ENCODE measurements around the gene COG1. TPM values are rescaled to one million over a fixed set of nuclear protein-coding genes. Genes with fewer than 3 reads are reported as not detected.

COG1 gene
- total RNA-seq, 1 donor: 23.2 TPM

- Histone ChIP-seq H3K4me3 (ENCODE audit: insufficient read depth, low read length) (no peak overlapping the region), H3K9me3 (ENCODE audit: low read depth, low read length) (no peaks in the 10 kb centered on the region), H3K36me3 (ENCODE audit: insufficient read depth, low read length) (peaks cover 25% of the 10 kb centered on the region), H2AFZ (ENCODE audit: low read length) (no peak overlapping the region), H3K27ac (ENCODE audit: low read depth, low read length) (no peak overlapping the region), H3K4me2 (ENCODE audit: insufficient read depth, low read length) (no peak overlapping the region), H4K20me1 (ENCODE audit: insufficient read depth, low read length) (peaks cover 10% of the 10 kb centered on the region), H3K79me2 (ENCODE audit: insufficient read depth, low read length) (peaks cover 36% of the 10 kb centered on the region), H3K27me3 (ENCODE audit: insufficient read depth, low read length) (no peaks in the 10 kb centered on the region), H3K4me1 (ENCODE audit: insufficient read depth, low read length) (peaks cover 5% of the 10 kb centered on the region)
- no peak for DNase-seq (ENCODE audit: insufficient read length, low spot score, missing footprints)
- TF ChIP-seq, protein P1, sequence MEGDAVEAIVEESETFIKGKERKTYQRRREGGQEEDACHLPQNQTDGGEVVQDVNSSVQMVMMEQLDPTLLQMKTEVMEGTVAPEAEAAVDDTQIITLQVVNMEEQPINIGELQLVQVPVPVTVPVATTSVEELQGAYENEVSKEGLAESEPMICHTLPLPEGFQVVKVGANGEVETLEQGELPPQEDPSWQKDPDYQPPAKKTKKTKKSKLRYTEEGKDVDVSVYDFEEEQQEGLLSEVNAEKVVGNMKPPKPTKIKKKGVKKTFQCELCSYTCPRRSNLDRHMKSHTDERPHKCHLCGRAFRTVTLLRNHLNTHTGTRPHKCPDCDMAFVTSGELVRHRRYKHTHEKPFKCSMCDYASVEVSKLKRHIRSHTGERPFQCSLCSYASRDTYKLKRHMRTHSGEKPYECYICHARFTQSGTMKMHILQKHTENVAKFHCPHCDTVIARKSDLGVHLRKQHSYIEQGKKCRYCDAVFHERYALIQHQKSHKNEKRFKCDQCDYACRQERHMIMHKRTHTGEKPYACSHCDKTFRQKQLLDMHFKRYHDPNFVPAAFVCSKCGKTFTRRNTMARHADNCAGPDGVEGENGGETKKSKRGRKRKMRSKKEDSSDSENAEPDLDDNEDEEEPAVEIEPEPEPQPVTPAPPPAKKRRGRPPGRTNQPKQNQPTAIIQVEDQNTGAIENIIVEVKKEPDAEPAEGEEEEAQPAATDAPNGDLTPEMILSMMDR (IDR thresholded peaks at IDR 0.05; ENCODE audit: extremely low read depth, low read depth, low read length): no peak
Observed at GRCh38 chr17:73211745-73212144, 18.9 kb downstream of the COG1 start.

- Histone ChIP-seq H4K20me1 (ENCODE audit: insufficient read depth, low read length) (peaks cover 10% of the 10 kb centered on the region), H3K4me3 (ENCODE audit: insufficient read depth, low read length) (no peak overlapping the region), H3K36me3 (ENCODE audit: insufficient read depth, low read length) (peaks cover 4% of the 10 kb centered on the region), H3K4me1 (ENCODE audit: insufficient read depth, low read length) (peaks cover 5% of the 10 kb centered on the region), H3K4me2 (ENCODE audit: insufficient read depth, low read length) (no peak overlapping the region), H3K79me2 (ENCODE audit: insufficient read depth, low read length) (peaks cover 42% of the 10 kb centered on the region), H3K27ac (ENCODE audit: low read depth, low read length) (no peak overlapping the region), H2AFZ (ENCODE audit: low read length) (no peak overlapping the region), H3K27me3 (ENCODE audit: insufficient read depth, low read length) (no peaks in the 10 kb centered on the region), H3K9me3 (ENCODE audit: low read depth, low read length) (no peaks in the 10 kb centered on the region)
- no peak for DNase-seq (ENCODE audit: insufficient read length, low spot score, missing footprints)
- TF ChIP-seq, protein P1 (IDR thresholded peaks at IDR 0.05; ENCODE audit: extremely low read depth, low read depth, low read length): no peak
Observed at GRCh38 chr17:73214008-73214407, 21.2 kb downstream of the COG1 start.

- Histone ChIP-seq H4K20me1 (ENCODE audit: insufficient read depth, low read length) (peaks cover 8% of the 10 kb centered on the region), H3K36me3 (ENCODE audit: insufficient read depth, low read length) (no peaks in the 10 kb centered on the region), H3K79me2 (ENCODE audit: insufficient read depth, low read length) (peaks cover 43% of the 10 kb centered on the region), H3K4me2 (ENCODE audit: insufficient read depth, low read length) (no peak overlapping the region), H3K27me3 (ENCODE audit: insufficient read depth, low read length) (no peaks in the 10 kb centered on the region), H3K27ac (ENCODE audit: low read depth, low read length) (no peak overlapping the region), H3K4me3 (ENCODE audit: insufficient read depth, low read length) (no peak overlapping the region), H2AFZ (ENCODE audit: low read length) (no peak overlapping the region), H3K9me3 (ENCODE audit: low read depth, low read length) (no peaks in the 10 kb centered on the region), H3K4me1 (ENCODE audit: insufficient read depth, low read length) (peaks cover 4% of the 10 kb centered on the region)
- TF ChIP-seq, protein P1 (IDR thresholded peaks at IDR 0.05; ENCODE audit: extremely low read depth, low read depth, low read length): no peak
- DNase-seq (ENCODE audit: insufficient read length, low spot score, missing footprints): no peak
Observed at GRCh38 chr17:73214851-73215250, 22.0 kb downstream of the COG1 start.

- Histone ChIP-seq H3K9me3 (ENCODE audit: low read depth, low read length) (no peaks in the 10 kb centered on the region), H3K4me2 (ENCODE audit: insufficient read depth, low read length) (no peak overlapping the region), H3K79me2 (ENCODE audit: insufficient read depth, low read length) (peaks cover 47% of the 10 kb centered on the region), H2AFZ (ENCODE audit: low read length) (no peak overlapping the region), H3K27ac (ENCODE audit: low read depth, low read length) (no peak overlapping the region), H3K27me3 (ENCODE audit: insufficient read depth, low read length) (no peaks in the 10 kb centered on the region), H3K4me3 (ENCODE audit: insufficient read depth, low read length) (no peak overlapping the region), H3K36me3 (ENCODE audit: insufficient read depth, low read length) (no peaks in the 10 kb centered on the region), H3K4me1 (ENCODE audit: insufficient read depth, low read length) (no peaks in the 10 kb centered on the region), H4K20me1 (ENCODE audit: insufficient read depth, low read length) (peaks cover 7% of the 10 kb centered on the region)
- TF ChIP-seq, protein P1 (IDR thresholded peaks at IDR 0.05; ENCODE audit: extremely low read depth, low read depth, low read length): no peak
- DNase-seq (ENCODE audit: insufficient read length, low spot score, missing footprints): no peak
Observed at GRCh38 chr17:73215447-73215846, 22.6 kb downstream of the COG1 start.

All from osteoblast (primary cell).